ENCODE measurements around the gene GALNS. TPM values are rescaled to one million over a fixed set of nuclear protein-coding genes. Genes with fewer than 3 reads are reported as not detected.

The GALNS gene
- total and polyA plus RNA-seq, 2 of the 4 experiments (the other 2 are of a cell fraction) = 7.2 to 32.5 TPM

DNA sequence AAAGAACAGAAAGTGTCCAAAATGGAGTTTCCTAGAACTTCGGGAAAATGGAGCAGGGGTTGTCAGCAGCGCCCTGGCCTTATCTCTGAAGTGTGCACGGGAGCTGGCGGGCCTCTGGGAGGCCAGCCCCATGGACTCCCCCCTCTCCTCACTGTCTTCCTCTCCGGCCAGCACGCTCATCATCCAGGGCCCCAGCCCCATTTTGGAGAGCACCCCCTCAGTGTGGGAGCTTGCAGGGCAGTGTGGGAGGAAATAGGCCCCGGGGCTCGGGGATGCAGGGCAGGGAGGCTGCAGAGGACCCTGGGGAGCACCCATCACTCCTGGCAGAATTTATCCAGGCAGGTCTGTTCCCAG is 14.6 kb upstream of the GALNS start:
- H3K9me3 ChIP-seq (ENCODE audit: control insufficient read depth, insufficient read depth, low read length) = no peaks in the 10 kb centered on the region
- no peak overlapping the region for H3K27ac ChIP-seq (ENCODE audit: insufficient read depth, low read length)
- no peak for TF ChIP-seq RAD21 (IDR thresholded peaks at IDR 0.05; ENCODE audit: low read length)
- no peak for TF ChIP-seq CHD1 (IDR thresholded peaks at IDR 0.05; ENCODE audit: low read depth, low read length)
- TF ChIP-seq, protein P1, sequence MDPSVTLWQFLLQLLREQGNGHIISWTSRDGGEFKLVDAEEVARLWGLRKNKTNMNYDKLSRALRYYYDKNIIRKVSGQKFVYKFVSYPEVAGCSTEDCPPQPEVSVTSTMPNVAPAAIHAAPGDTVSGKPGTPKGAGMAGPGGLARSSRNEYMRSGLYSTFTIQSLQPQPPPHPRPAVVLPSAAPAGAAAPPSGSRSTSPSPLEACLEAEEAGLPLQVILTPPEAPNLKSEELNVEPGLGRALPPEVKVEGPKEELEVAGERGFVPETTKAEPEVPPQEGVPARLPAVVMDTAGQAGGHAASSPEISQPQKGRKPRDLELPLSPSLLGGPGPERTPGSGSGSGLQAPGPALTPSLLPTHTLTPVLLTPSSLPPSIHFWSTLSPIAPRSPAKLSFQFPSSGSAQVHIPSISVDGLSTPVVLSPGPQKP (IDR thresholded peaks at IDR 0.05; ENCODE audit: borderline replicate concordance, low read depth, low read length) = no peak
- TF ChIP-seq MAFK (IDR thresholded peaks at IDR 0.05; ENCODE audit: low read depth, low read length) = no peak
- no peak for TF ChIP-seq RCOR1 (IDR thresholded peaks at IDR 0.05; ENCODE audit: insufficient replicate concordance, low read length)
- TF ChIP-seq USF2 (IDR thresholded peaks at IDR 0.05; ENCODE audit: low read depth, low read length) = no peak
- no peak for TF ChIP-seq MXI1 (IDR thresholded peaks at IDR 0.05; ENCODE audit: borderline replicate concordance, low read depth, low read length)
- TF ChIP-seq MAZ (IDR thresholded peaks at IDR 0.05; ENCODE audit: borderline replicate concordance, low read depth, low read length) = no peak
- no peak for TF ChIP-seq CTCF (conservative IDR thresholded peaks at IDR 0.05; ENCODE audit: low read depth, low read length)
- TF ChIP-seq SMC3 (IDR thresholded peaks at IDR 0.05; ENCODE audit: low read depth, low read length) = no peak
- TF ChIP-seq FOS (IDR thresholded peaks at IDR 0.05; ENCODE audit: low read depth, low read length) = no peak
- TF ChIP-seq BHLHE40 (IDR thresholded peaks at IDR 0.05; ENCODE audit: low read depth, low read length) = no peak
- TF ChIP-seq CEBPB (IDR thresholded peaks at IDR 0.05; ENCODE audit: low read depth, low read length) = no peak
- TF ChIP-seq NFE2L2 (IDR thresholded peaks at IDR 0.05; ENCODE audit: low read depth, low read length) = no peak
- no peak for TF ChIP-seq RFX5 (IDR thresholded peaks at IDR 0.05; ENCODE audit: low read depth, low read length)
- H3K23ac ChIP-seq (ENCODE audit: low read depth, low read length) = no peak overlapping the region
- no peaks in the 10 kb centered on the region for H3K79me1 ChIP-seq (ENCODE audit: low read depth in 1 of 2, low read length in 2 of 2)
- H3K4me3 ChIP-seq (ENCODE audit: insufficient read depth, low read depth, low read length) = no peak overlapping the region
- no peak overlapping the region for H2AK9ac ChIP-seq (replicated peaks; ENCODE audit: low read depth, low read length, poor library complexity)
- no peak overlapping the region for H2BK20ac ChIP-seq (ENCODE audit: low read depth, low read length)
- H4K5ac ChIP-seq (ENCODE audit: low read depth, low read length) = no peak overlapping the region
- BruUV-seq (replicated peaks) = no TSS peak
- H3K27me3 ChIP-seq (ENCODE audit: control insufficient read depth, insufficient read depth, low read length) = peaks cover 57% of the 10 kb centered on the region
- intact Hi-C loops (cut with micrococcal nuclease) = no loop called here
- H2BK5ac ChIP-seq (ENCODE audit: low read depth, low read length, poor library complexity, severe bottlenecking) = no peak overlapping the region
- no CpG with 5 or more reads among the region's 8 CpGs for WGBS, 2 experiments (ENCODE audit: extremely low coverage in 2 of 2, insufficient read length in 1 of 2)
- no peak overlapping the region for H3K56ac ChIP-seq (ENCODE audit: extremely low read depth, insufficient read depth, low read length)
- H3K4me1 ChIP-seq (ENCODE audit: control insufficient read depth, insufficient read depth, low read length) = no peaks in the 10 kb centered on the region
- in situ Hi-C loops (cut with MboI; ENCODE audit: low sequenced_read_pairs) = no loop called here
- ChIA-PET POLR2A (ENCODE audit: unreplicated experiment) (no interaction called here), CTCF (no interaction called here)
- no peak overlapping the region for H3K4me2 ChIP-seq (ENCODE audit: low read depth, low read length)
- H3K4ac ChIP-seq (ENCODE audit: low read depth, low read length) = no peak overlapping the region
- H4K20me1 ChIP-seq (ENCODE audit: insufficient read depth, low read length) = no peaks in the 10 kb centered on the region
- no peak overlapping the region for H4K8ac ChIP-seq (ENCODE audit: low read depth in 2 of 2, low read length in 2 of 2)
- no peak overlapping the region for H2AK5ac ChIP-seq (ENCODE audit: low read depth, low read length)
- H2BK15ac ChIP-seq (ENCODE audit: low read depth, low read length) = no peak overlapping the region
- dilution Hi-C loops (cut with HindIII; ENCODE audit: low sequenced_read_pairs, unreplicated experiment) = no loop called here
- H3K14ac ChIP-seq (replicated peaks; ENCODE audit: low read depth, low read length) = no peak overlapping the region
- H3K18ac ChIP-seq (ENCODE audit: low read depth, low read length) = no peak overlapping the region
- no peak overlapping the region for H2BK120ac ChIP-seq (ENCODE audit: low read depth, low read length)
- 0 out of 2 replicates have a peak, but pooled peaks have one; percentile 22 for ATAC-seq (ENCODE audit: low read depth)
- DNase-seq = no peak
- no peak overlapping the region for H2AFZ ChIP-seq (replicated peaks; ENCODE audit: low read length, poor library complexity)
- H3K36me3 ChIP-seq (ENCODE audit: control insufficient read depth, insufficient read depth, low read length) = no peaks in the 10 kb centered on the region
- H3K9ac ChIP-seq (ENCODE audit: low read depth, low read length) = no peak overlapping the region
- no peaks in the 10 kb centered on the region for H3K9me1 ChIP-seq (ENCODE audit: insufficient read depth, low read length)
- no peak overlapping the region for H4K91ac ChIP-seq (ENCODE audit: insufficient read depth, low read depth, low read length)

Data from IMR-90 (cell line).